Activated naive CD8-positive, alpha-beta T cell treated with anti-CD3 and anti-CD28 coated beads for 36 hours (primary cell): ENCODE data around the gene KCNJ10. TPM values are rescaled to one million over a fixed set of nuclear protein-coding genes. Genes with fewer than 3 reads are reported as not detected.

Source experiments
- DNase-seq: peaks from one replicate; pipeline ENCODE4 v3.0.0; 2021
- H3K27ac Mint-ChIP-seq: one replicate; pipeline ENCODE4 v1.8.0; 2022; ENCODE audit warnings: mild to moderate bottlenecking, moderate library complexity, mixed read lengths
- H3K27me3 Mint-ChIP-seq: one replicate; pipeline ENCODE4 v1.8.0; 2022; ENCODE audit warnings: mild to moderate bottlenecking, mixed read lengths
- H3K36me3 Mint-ChIP-seq: one replicate; pipeline ENCODE4 v1.8.0; 2021; ENCODE audit warnings: mild to moderate bottlenecking, mixed read lengths
- H3K4me1 Mint-ChIP-seq: one replicate; pipeline ENCODE4 v1.8.0; 2021; ENCODE audit warnings: mixed read lengths
- H3K4me3 Mint-ChIP-seq: one replicate; pipeline ENCODE4 v1.8.0; 2022; ENCODE audit warnings: mild to moderate bottlenecking, moderate library complexity, mixed read lengths
- H3K9me3 Mint-ChIP-seq: one replicate; pipeline ENCODE4 v1.8.0; 2022; ENCODE audit warnings: mixed read lengths
- total RNA-seq, 2 experiments: library from RNA; stranded (reverse); gene quantifications; one replicate each; pipeline ENCODE4 v1.2.3, GENCODE V29; 2021

KCNJ10 gene
- total RNA-seq, 2 experiments from 2014 or later: not detected

GRCh38 chr1:160017592-160017991 is 52.4 kb downstream of the KCNJ10 start:
- Mint-ChIP-seq H3K36me3 (no peaks in the 10 kb centered on the region), H3K27ac (no peak overlapping the region), H3K4me3 (no peak overlapping the region), H3K4me1 (peaks cover 2% of the 10 kb centered on the region), H3K9me3 (no peaks in the 10 kb centered on the region), H3K27me3 (no peaks in the 10 kb centered on the region)
- DNase-seq: no peak

GRCh38 chr1:160011781-160012180 is 58.2 kb downstream of the KCNJ10 start:
- Mint-ChIP-seq H3K4me1 (no peaks in the 10 kb centered on the region), H3K9me3 (no peaks in the 10 kb centered on the region), H3K4me3 (no peak overlapping the region), H3K36me3 (no peaks in the 10 kb centered on the region), H3K27me3 (peaks cover 6% of the 10 kb centered on the region), H3K27ac (no peak overlapping the region)
- no peak for DNase-seq

- no peaks in the 10 kb centered on the region for H3K36me3 Mint-ChIP-seq
- H3K27ac Mint-ChIP-seq: no peak overlapping the region
- H3K4me3 Mint-ChIP-seq: no peak overlapping the region
- no peaks in the 10 kb centered on the region for H3K4me1 Mint-ChIP-seq
- no peaks in the 10 kb centered on the region for H3K9me3 Mint-ChIP-seq
- H3K27me3 Mint-ChIP-seq: peaks cover 6% of the 10 kb centered on the region
- no peak for DNase-seq
Observed at GRCh38 chr1:160009801-160010200, 60.2 kb downstream of the KCNJ10 start.

GRCh38 chr1:160009081-160009480 is 60.9 kb downstream of the KCNJ10 start:
- Mint-ChIP-seq H3K27me3 (peaks cover 6% of the 10 kb centered on the region), H3K9me3 (no peaks in the 10 kb centered on the region), H3K4me1 (no peaks in the 10 kb centered on the region), H3K27ac (no peak overlapping the region), H3K36me3 (no peaks in the 10 kb centered on the region), H3K4me3 (no peak overlapping the region)
- DNase-seq: no peak

GRCh38 chr1:160007577-160008200 is 62.3 kb downstream of the KCNJ10 start:
- Mint-ChIP-seq H3K36me3 (no peaks in the 10 kb centered on the region), H3K27ac (no peak overlapping the region), H3K4me1 (no peaks in the 10 kb centered on the region), H3K27me3 (peaks cover 6% of the 10 kb centered on the region), H3K4me3 (no peak overlapping the region), H3K9me3 (no peaks in the 10 kb centered on the region)
- DNase-seq: no peak

GRCh38 chr1:160006312-160006940 is 63.5 kb downstream of the KCNJ10 start:
- DNase-seq: peak; percentile 73
- no peaks in the 10 kb centered on the region for H3K27me3 Mint-ChIP-seq
- H3K36me3 Mint-ChIP-seq: no peaks in the 10 kb centered on the region
- no peaks in the 10 kb centered on the region for H3K4me1 Mint-ChIP-seq
- H3K9me3 Mint-ChIP-seq: no peaks in the 10 kb centered on the region
- H3K27ac Mint-ChIP-seq: no peak overlapping the region
- H3K4me3 Mint-ChIP-seq: no peak overlapping the region

GRCh38 chr1:160005070-160005469 is 64.9 kb downstream of the KCNJ10 start:
- Mint-ChIP-seq H3K36me3 (no peaks in the 10 kb centered on the region), H3K4me1 (no peaks in the 10 kb centered on the region), H3K4me3 (no peak overlapping the region), H3K9me3 (no peaks in the 10 kb centered on the region), H3K27me3 (no peaks in the 10 kb centered on the region), H3K27ac (no peak overlapping the region)
- no peak for DNase-seq

- H3K9me3 Mint-ChIP-seq: no peaks in the 10 kb centered on the region
- H3K27ac Mint-ChIP-seq: no peak overlapping the region
- H3K4me1 Mint-ChIP-seq: no peaks in the 10 kb centered on the region
- no peaks in the 10 kb centered on the region for H3K36me3 Mint-ChIP-seq
- no peaks in the 10 kb centered on the region for H3K27me3 Mint-ChIP-seq
- no peak overlapping the region for H3K4me3 Mint-ChIP-seq
- no peak for DNase-seq
Observed at GRCh38 chr1:160004425-160004824, 65.5 kb downstream of the KCNJ10 start.

GRCh38 chr1:160004001-160004400 is 66.0 kb downstream of the KCNJ10 start:
- Mint-ChIP-seq H3K27me3 (no peaks in the 10 kb centered on the region), H3K9me3 (no peaks in the 10 kb centered on the region), H3K4me3 (no peak overlapping the region), H3K36me3 (no peaks in the 10 kb centered on the region), H3K4me1 (no peaks in the 10 kb centered on the region), H3K27ac (no peak overlapping the region)
- no peak for DNase-seq

- Mint-ChIP-seq H3K9me3 (no peaks in the 10 kb centered on the region), H3K4me1 (no peaks in the 10 kb centered on the region), H3K27ac (no peak overlapping the region), H3K4me3 (no peak overlapping the region), H3K27me3 (peaks cover 6% of the 10 kb centered on the region), H3K36me3 (no peaks in the 10 kb centered on the region)
- DNase-seq: no peak
Observed at GRCh38 chr1:160001440-160001839, 68.5 kb downstream of the KCNJ10 start.

GRCh38 chr1:159999204-159999603 is 70.8 kb downstream of the KCNJ10 start:
- DNase-seq: no peak
- Mint-ChIP-seq H3K4me1 (no peaks in the 10 kb centered on the region), H3K36me3 (no peaks in the 10 kb centered on the region), H3K4me3 (no peak overlapping the region), H3K27ac (no peak overlapping the region), H3K27me3 (peaks cover 6% of the 10 kb centered on the region), H3K9me3 (no peaks in the 10 kb centered on the region)

GRCh38 chr1:159996653-159997052 is 73.3 kb downstream of the KCNJ10 start:
- Mint-ChIP-seq H3K27ac (no peak overlapping the region), H3K4me3 (no peak overlapping the region), H3K27me3 (peaks cover 12% of the 10 kb centered on the region)

GRCh38 chr1:159994896-159995295 is 75.1 kb downstream of the KCNJ10 start:
- Mint-ChIP-seq H3K27me3 (peaks cover 12% of the 10 kb centered on the region), H3K9me3 (no peaks in the 10 kb centered on the region), H3K36me3 (no peaks in the 10 kb centered on the region), H3K4me3 (no peak overlapping the region), H3K27ac (no peak overlapping the region), H3K4me1 (peaks cover 9% of the 10 kb centered on the region)
- no peak for DNase-seq

More at GRCh38 chr1:159996653-159997052, 73.3 kb downstream of the KCNJ10 start:
- H3K36me3 Mint-ChIP-seq: no peaks in the 10 kb centered on the region
- no peak for DNase-seq
- no peaks in the 10 kb centered on the region for H3K9me3 Mint-ChIP-seq
- peaks cover 3% of the 10 kb centered on the region for H3K4me1 Mint-ChIP-seq

- DNase-seq: no peak
- Mint-ChIP-seq H3K9me3 (no peaks in the 10 kb centered on the region), H3K4me3 (no peak overlapping the region), H3K27ac (no peak overlapping the region), H3K27me3 (peaks cover 12% of the 10 kb centered on the region), H3K36me3 (no peaks in the 10 kb centered on the region), H3K4me1 (peaks cover 9% of the 10 kb centered on the region)
Observed at GRCh38 chr1:159993911-159994310, 76.0 kb downstream of the KCNJ10 start.

GRCh38 chr1:159992161-159992560 is 77.8 kb downstream of the KCNJ10 start:
- no peak overlapping the region for H3K27ac Mint-ChIP-seq
- H3K36me3 Mint-ChIP-seq: no peaks in the 10 kb centered on the region
- no peaks in the 10 kb centered on the region for H3K9me3 Mint-ChIP-seq
- H3K27me3 Mint-ChIP-seq: peaks cover 5% of the 10 kb centered on the region
- H3K4me1 Mint-ChIP-seq: peaks cover 9% of the 10 kb centered on the region
- no peak overlapping the region for H3K4me3 Mint-ChIP-seq
- no peak for DNase-seq

GRCh38 chr1:159991513-159991912 is 78.4 kb downstream of the KCNJ10 start:
- Mint-ChIP-seq H3K9me3 (no peaks in the 10 kb centered on the region), H3K27me3 (peaks cover 5% of the 10 kb centered on the region), H3K27ac (no peak overlapping the region), H3K4me1 (peaks cover 9% of the 10 kb centered on the region), H3K4me3 (no peak overlapping the region), H3K36me3 (no peaks in the 10 kb centered on the region)
- no peak for DNase-seq
